MM.1S (cell line): Measurements from ENCODE around the gene GCN1.

Experiments used
- CTCF ChIP-seq: fragments of 300-600 bp; sonication (generic); IDR thresholded peaks from 2 replicates; pipeline ENCODE4 v1.5.1; 2016; ENCODE audit warnings: antibody characterized with exemption, low read length, mixed read lengths
- EZH2phosphoT487 ChIP-seq: fragments of 300-600 bp; sonication (generic); IDR thresholded peaks from 2 replicates; pipeline ENCODE4 v1.6.1; 2018; ENCODE audit warnings: antibody characterized with exemption, low read length

GRCh38 chr12:120235369-120236323, 41.1 kb upstream of the GCN1 start:
- TF ChIP-seq CTCF (no peak), EZH2phosphoT487 (no peak)
